Fibroblast of peridontal ligament (primary cell): ENCODE data around the gene APOE.

Experiments used
- DNase-seq: peaks from one replicate; pipeline ENCODE4 v3.0.0-alpha.2; 2010; ENCODE audit errors: extremely low read depth

Gene APOE

DNA sequence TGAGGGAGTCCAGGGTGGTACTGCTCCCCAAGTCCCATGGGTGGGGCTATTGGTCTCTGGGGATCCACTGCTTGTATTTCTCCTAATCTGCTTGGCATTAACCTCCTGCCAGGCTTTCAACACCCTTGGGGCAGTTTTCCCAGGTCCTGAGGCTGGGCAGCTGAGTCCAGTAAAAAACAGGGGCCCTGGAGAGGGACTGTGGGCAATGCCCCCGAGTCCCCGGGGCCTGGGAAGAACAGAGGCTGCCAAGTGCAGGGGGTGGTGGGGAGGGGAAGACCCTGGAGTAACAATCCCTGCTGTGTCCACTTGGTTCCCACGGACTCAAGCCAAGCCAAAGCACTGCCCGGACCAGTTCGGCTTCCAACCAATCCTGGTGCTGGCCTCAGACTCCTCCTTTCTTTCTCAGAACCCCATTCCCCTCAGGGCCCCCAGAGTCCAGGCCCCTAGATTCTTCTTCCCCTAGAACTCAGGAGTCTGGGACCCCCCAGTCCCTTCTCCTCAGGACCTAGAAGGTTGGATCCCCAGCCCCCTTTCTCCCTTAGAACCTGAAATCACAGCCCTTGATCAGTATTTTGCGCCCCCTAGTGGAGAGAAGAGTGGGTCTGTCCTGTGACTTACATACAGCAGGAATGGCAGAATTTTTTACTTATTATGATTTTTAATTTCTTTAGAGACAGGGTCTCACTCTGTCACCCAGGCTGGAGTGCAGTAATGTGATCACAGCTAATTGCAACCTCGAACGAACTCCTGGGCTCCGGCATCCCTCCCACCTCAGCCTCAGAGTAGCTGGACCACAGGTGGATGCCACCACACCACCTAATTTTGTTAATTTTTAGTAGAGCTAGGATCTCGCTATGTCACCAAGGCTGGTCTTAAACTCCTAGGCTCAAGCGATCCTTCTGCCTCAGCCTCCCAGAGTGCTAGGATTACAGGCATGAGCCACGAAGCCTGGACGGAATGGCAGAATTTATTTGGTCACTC lies 45.9 kb downstream of the APOE start:
- peak; percentile 88 for DNase-seq

GRCh38 chr19:44954278-44954648 lies 48.7 kb downstream of the APOE start:
- no peak for DNase-seq

DNA sequence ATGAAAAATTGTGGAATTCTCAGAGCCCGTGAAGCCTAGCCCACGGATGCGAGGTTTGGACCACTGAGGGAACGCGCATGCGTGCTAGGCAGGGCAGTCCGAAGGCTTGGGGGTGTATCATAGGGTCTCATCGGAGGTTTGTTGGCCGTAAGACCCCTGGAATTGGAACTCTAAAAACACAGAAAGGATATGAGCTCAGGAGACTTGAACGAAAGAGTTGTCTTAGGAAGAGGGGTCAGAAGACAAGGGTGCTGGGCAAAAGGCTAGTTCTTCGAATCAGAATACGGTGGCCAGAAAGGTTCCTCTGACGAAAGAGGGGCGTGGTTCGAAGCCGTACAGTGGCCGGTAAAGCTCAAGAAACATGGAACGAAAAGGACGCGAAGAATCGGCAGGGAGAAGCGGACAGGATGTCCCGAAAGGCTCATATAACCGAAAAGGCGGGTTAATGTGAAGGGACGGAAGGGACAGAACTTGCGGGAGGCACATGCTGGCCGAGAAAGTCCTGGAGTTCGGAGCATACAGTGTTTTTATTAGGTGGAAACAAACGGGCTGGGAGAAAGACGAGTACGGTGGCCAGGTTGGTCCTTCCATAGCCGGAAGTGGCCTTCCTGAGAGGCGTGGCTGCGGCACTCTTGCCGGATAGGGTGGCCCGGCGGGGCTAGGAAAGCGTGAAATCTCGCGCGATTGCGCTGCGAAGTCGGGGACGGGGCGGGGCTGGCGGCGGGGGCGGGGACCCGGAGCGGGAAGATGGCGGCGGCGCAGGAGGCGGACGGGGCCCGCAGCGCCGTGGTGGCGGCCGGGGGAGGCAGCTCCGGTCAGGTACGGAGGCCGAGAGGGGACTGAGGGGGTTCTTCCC lies 49.3 kb downstream of the APOE start, which contains the start of gene CLPTM1:
Gene CLPTM1, plus strand, starts transcription at position 732 of the 856 bp plus-strand sequence. Its CDS starts 16 bp downstream, at position 748.
- DNase-seq: peak; percentile 97

GRCh38 chr19:44955505-44956439 lies 50.2 kb downstream of the APOE start:
- peak; percentile 1 for DNase-seq

- DNase-seq: no peak
Observed at GRCh38 chr19:44957526-44957925, 51.9 kb downstream of the APOE start.

GRCh38 chr19:44958090-44958489 lies 52.5 kb downstream of the APOE start:
- no peak for DNase-seq
